HFFc6 (cell line): ENCODE data around the gene ADAM12. TPM values are rescaled to one million over a fixed set of nuclear protein-coding genes. Genes with fewer than 3 reads are reported as not detected.
A peak's percentile ranks its signal among the peaks of the same experiment; 100 is the strongest.

ENCODE experiments used
- DNase-seq: peaks from one replicate; pipeline ENCODE4 v3.0.0-alpha.2; 2018
- H3K27ac Mint-ChIP-seq: 2 replicates; pipeline ENCODE4 v1.8.0; 2020; ENCODE audit warnings: mild to moderate bottlenecking, mixed read lengths
- H3K27me3 Mint-ChIP-seq: 2 replicates; pipeline ENCODE4 v1.8.0; 2021; ENCODE audit warnings: mild to moderate bottlenecking, moderate library complexity, mixed read lengths; ENCODE audit not compliant: insufficient read depth
- H3K36me3 Mint-ChIP-seq: 2 replicates; pipeline ENCODE4 v1.8.0; 2021; ENCODE audit warnings: low read depth, mixed read lengths
- H3K4me1 Mint-ChIP-seq: 2 replicates; pipeline ENCODE4 v1.8.0; 2020; ENCODE audit warnings: low read depth, mixed read lengths
- H3K4me3 Mint-ChIP-seq: 2 replicates; pipeline ENCODE4 v1.8.0; 2020; ENCODE audit warnings: mild to moderate bottlenecking, moderate library complexity, mixed read lengths
- H3K9me3 Mint-ChIP-seq: 2 replicates; pipeline ENCODE4 v1.8.0; 2020; ENCODE audit warnings: mild to moderate bottlenecking, mixed read lengths
- total RNA-seq, 6 experiments: library from RNA; stranded (reverse); fragmentation: NEBNext Ultra II Directional; extraction: Animal tissue kit (Norgen Biotek cat#: 25700); gene quantifications; 2 replicates in 1 of 6; 3 replicates in 5 of 6; pipeline ENCODE4 v1.2.3, GENCODE V29; 2021
- TF ChIP-seq, protein P1 (sequence below): fragments of 200-600 bp; sonication (generic); IDR thresholded peaks from 2 replicates; pipeline ENCODE4 v1.5.0; 2021; ENCODE audit warnings: antibody characterized with exemption, mild to moderate bottlenecking

The ADAM12 gene
- total RNA-seq, 6 experiments from 2014 or later = 7.5 to 12.5 (median 11.5) TPM

DNA sequence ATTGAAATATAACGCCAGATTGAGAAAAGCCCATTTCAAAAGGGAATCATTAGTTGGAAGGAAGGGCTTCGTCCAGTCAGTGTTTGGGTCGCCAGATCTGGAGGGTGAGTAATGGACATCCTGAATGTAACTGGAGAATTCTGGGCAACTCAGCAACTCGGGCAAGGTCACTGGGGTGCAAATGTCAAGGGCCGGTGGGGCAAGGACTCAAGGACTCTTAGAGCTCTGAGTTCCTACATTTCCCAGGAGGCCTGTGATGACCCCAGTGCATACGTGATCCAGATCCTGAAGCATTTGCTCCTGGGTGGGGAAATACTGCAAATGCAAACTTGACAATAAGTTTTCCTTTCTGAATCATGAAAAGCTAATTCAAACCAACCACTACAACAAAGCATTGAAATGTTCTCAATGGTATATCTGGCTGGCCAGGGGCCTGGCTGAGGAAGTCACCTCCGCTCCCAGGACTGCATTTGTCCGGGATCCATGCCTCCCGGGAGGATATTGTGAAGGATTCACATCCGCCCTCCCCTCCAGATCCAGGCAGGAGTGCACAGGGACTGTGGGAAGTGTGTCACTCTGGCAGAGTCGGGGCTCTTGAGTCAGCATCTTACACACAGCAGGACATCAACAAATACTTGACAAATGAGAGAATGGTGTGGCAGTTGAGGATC lies 327.9 kb downstream of the ADAM12 start:
- Mint-ChIP-seq H3K36me3 (no peaks in the 10 kb centered on the region), H3K4me1 (peaks cover 61% of the 10 kb centered on the region), H3K27ac (peak overlapping the region; percentile 44), H3K4me3 (peak overlapping the region; percentile 61; the same call in 1 of the 2 replicates), H3K27me3 (peaks cover 5% of the 10 kb centered on the region; the same call in 1 of the 2 replicates), H3K9me3 (no peaks in the 10 kb centered on the region)
- peak; percentile 49 for DNase-seq
- TF ChIP-seq, protein P1, sequence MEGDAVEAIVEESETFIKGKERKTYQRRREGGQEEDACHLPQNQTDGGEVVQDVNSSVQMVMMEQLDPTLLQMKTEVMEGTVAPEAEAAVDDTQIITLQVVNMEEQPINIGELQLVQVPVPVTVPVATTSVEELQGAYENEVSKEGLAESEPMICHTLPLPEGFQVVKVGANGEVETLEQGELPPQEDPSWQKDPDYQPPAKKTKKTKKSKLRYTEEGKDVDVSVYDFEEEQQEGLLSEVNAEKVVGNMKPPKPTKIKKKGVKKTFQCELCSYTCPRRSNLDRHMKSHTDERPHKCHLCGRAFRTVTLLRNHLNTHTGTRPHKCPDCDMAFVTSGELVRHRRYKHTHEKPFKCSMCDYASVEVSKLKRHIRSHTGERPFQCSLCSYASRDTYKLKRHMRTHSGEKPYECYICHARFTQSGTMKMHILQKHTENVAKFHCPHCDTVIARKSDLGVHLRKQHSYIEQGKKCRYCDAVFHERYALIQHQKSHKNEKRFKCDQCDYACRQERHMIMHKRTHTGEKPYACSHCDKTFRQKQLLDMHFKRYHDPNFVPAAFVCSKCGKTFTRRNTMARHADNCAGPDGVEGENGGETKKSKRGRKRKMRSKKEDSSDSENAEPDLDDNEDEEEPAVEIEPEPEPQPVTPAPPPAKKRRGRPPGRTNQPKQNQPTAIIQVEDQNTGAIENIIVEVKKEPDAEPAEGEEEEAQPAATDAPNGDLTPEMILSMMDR = no peak

DNA sequence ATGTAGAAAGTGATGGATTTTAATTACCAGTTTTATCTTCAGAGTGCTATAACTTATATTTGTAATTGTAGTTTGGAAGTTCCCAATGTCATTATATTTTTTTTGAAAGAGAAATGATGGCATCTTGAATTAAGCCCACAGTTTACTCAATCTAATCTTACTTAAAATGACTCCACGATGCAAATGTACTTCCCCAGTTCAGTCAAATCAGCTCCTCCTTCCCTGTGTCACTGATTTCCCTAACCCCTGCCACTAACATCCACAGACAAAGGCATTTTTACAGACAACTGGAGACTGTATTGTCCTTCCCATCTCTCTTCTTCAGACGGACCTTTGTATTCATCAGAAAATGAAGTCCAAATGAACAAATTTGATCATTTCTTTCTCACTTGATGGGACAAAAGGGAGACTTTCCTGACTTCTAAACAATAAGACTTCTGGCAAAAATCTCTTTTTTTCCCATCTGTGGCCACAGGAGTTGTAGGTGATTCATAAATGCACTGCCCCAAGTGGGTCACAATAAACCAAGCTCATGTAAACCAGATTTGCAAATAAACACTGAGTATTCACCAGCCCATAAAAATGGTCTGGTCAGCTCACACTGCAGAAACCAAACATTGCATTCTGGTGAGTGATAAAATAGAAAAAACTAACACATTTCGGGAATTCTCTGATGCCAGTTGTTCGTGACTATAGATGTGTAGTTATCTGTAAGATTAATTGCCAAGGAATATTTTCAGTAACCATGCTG lies 329.0 kb downstream of the ADAM12 start:
- DNase-seq = peak; percentile 81
- Mint-ChIP-seq H3K9me3 (no peaks in the 10 kb centered on the region), H3K27ac (peak overlapping the region; percentile 44; the same call in 1 of the 2 replicates), H3K4me1 (peaks cover 53% of the 10 kb centered on the region), H3K36me3 (no peaks in the 10 kb centered on the region), H3K27me3 (peaks cover 12% of the 10 kb centered on the region), H3K4me3 (no peak overlapping the region)
- TF ChIP-seq, protein P1 = no peak

DNA sequence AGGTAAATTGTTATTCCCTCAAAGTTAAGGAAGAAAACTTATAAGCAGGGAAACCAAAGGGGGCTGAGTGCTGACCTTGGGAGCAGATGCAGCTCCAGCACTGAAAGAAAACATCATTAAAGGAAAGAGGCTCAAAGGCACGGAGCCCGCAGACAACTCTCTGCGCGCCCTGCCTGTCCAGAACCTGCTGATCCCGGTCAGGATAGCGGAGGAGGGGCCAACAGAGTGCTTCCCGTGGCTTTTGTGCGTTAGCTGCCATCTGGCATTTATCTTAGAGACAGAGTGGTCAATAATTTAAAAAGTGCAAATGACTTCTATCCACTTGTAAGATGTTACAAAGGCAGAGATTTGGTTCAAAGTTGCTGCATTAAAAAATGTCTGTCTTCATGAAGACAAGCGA lies 329.8 kb downstream of the ADAM12 start:
- TF ChIP-seq, protein P1 = no peak
- Mint-ChIP-seq H3K9me3 (no peaks in the 10 kb centered on the region), H3K4me1 (peaks cover 47% of the 10 kb centered on the region), H3K27me3 (peaks cover 12% of the 10 kb centered on the region), H3K27ac (no peak overlapping the region), H3K4me3 (no peak overlapping the region), H3K36me3 (no peaks in the 10 kb centered on the region)
- no peak for DNase-seq

DNA sequence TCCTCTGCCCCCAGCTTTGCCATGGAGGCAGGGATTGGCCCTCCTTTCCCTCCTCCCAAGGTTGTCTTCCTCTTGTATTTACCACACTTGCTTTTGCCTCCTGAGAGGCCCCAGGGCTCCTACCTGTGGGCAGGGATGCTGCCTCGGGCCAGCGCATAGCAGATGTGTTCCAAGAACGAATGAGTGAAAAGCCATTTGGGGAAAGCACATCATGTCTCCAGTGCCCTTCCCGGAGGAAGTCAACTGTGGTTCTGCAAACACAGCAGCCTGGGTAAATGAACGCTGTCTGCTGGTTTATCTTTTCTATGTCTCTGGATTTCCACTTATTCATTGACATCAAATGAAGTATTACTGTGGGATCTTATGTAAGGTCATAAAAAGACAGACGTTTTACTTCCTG lies 330.2 kb downstream of the ADAM12 start:
- Mint-ChIP-seq H3K36me3 (no peaks in the 10 kb centered on the region), H3K9me3 (no peaks in the 10 kb centered on the region), H3K27me3 (peaks cover 12% of the 10 kb centered on the region), H3K4me3 (no peak overlapping the region), H3K4me1 (peaks cover 43% of the 10 kb centered on the region), H3K27ac (no peak overlapping the region)
- TF ChIP-seq, protein P1 = no peak
- no peak for DNase-seq

DNA sequence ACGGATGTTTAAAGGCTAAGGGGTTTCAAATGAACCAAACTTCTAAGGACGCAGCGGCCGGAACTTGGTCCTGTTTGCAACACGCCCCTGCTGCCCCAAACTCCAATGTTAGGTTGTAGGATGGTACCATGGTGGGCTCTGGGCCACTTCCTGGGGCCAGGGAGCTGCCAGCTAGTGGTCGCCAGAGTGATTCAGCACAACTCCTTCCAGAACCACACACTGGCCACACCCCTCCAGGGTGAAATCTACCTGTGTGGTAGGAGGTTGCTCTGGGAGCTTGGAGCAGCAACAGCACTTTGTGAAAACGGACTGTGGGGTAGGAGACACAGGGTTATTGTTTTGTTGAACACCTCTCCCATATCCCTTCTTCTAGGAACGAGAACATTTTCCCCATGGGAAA lies 330.8 kb downstream of the ADAM12 start:
- Mint-ChIP-seq H3K4me3 (no peak overlapping the region), H3K9me3 (no peaks in the 10 kb centered on the region), H3K36me3 (no peaks in the 10 kb centered on the region), H3K4me1 (peaks cover 37% of the 10 kb centered on the region), H3K27ac (no peak overlapping the region), H3K27me3 (peaks cover 12% of the 10 kb centered on the region)
- TF ChIP-seq, protein P1 = no peak
- no peak for DNase-seq
